Stomach (tissue), 9 donors: ENCODE measurements around the gene RAB43. TPM values are rescaled to one million over a fixed set of nuclear protein-coding genes. Genes with fewer than 3 reads are reported as not detected.

Source experiments
- DNase-seq, 2 donors: peaks; one replicate each; pipeline versions ENCODE4 v3.0.0 to v3.0.0-alpha.2; 2013 to 2019
- H3K27ac ChIP-seq, 5 donors: fragments of 200-600 bp in 4 of 5; sonication (generic) in 4 of 5; one replicate each; pipeline ENCODE4 v1.5.1; 2013 to 2019; ENCODE audit warnings: mild to moderate bottlenecking in 1 of 5, moderate library complexity in 1 of 5
- H3K27me3 ChIP-seq, 3 donors: fragments of 200-600 bp; sonication (generic); one replicate each; pipeline ENCODE4 v1.5.1; 2017 to 2019; ENCODE audit warnings: mixed run types in 1 of 3
- H3K36me3 ChIP-seq, 4 donors: fragments of 200-600 bp; sonication (generic); 1 replicate in 3 of 4; 2 replicates in 1 of 4; pipeline ENCODE4 v1.5.1; 2016 to 2019
- H3K4me1 ChIP-seq, 4 donors: fragments of 200-600 bp; sonication (generic); one replicate each; pipeline ENCODE4 v1.5.1; 2016 to 2019
- H3K4me3 ChIP-seq, 4 donors: fragments of 200-600 bp; sonication (generic) in 3 of 4; one replicate each; pipeline ENCODE4 v1.5.1; 2016 to 2019; ENCODE audit warnings: mild to moderate bottlenecking in 1 of 4
- H3K9me3 ChIP-seq, 4 donors: fragments of 200-600 bp; sonication (generic); one replicate each; pipeline ENCODE4 v1.5.1; 2016 to 2019
- CTCF ChIP-seq, 7 experiments: fragments of 450-650 bp in 4 of 7; fragments of 200-600 bp in 3 of 7; sonication (generic) in 3 of 7; IDR thresholded peaks; one replicate each; pipeline ENCODE4 v1.5.1; 2016 to 2019; ENCODE audit warnings: antibody characterized with exemption in 7 of 7, control low read depth in 2 of 7, mild to moderate bottlenecking in 1 of 7
- EP300 ChIP-seq: sonication (generic); formaldehyde crosslinking; IDR thresholded peaks from one replicate; pipeline ENCODE4 v1.6.1; 2017; ENCODE audit warnings: antibody characterized with exemption
- POLR2A ChIP-seq, 4 donors: fragments of 450-650 bp; IDR thresholded peaks; one replicate each; pipeline ENCODE4 v1.6.1; 2016; ENCODE audit warnings: antibody characterized with exemption in 4 of 4, control low read depth in 2 of 4, mild to moderate bottlenecking in 1 of 4, moderate library complexity in 1 of 4
- POLR2AphosphoS5 ChIP-seq, 3 donors: sonication (generic); formaldehyde crosslinking; IDR thresholded peaks; one replicate each; pipeline ENCODE4 v1.6.1; 2016; ENCODE audit warnings: antibody characterized with exemption in 3 of 3
- WGBS, 5 donors: extraction: QIAGEN DNeasy Blood & Tissue Kit in 3 of 5; methylation state at CpG; one replicate each; pipeline versions ENCODE4 v1.1.5 to v1.1.7; 2013 to 2018; 5-methylcytosine and 5-hydroxymethylcytosine counted together
- intact Hi-C: fragments of 100-400 bp; cut with DNase I; formaldehyde crosslinking; loops from one replicate; pipeline ENCODE4 v1.15.1; 2023; ENCODE audit warnings: low total_unique reads
- polyA plus RNA-seq, 3 donors: library from polyadenylated mRNA; stranded (reverse); fragments of 200-250 nt; gene quantifications; one replicate each; pipeline ENCODE4 v1.2.3, GENCODE V29; 2013
- total RNA-seq, 5 donors: library from RNA; depleted of rRNA; stranded (reverse); fragments of >200 nt; gene quantifications; one replicate each; pipeline versions ENCODE4 v1.1.0 to v1.2.3, GENCODE V29; 2014 to 2016
- donor health status: healthy with polysubstance abuse.
- donor health status: Bipolar disorder and iron deficiency.
- donor health status: healthy.

The RAB43 gene
- total and polyA plus RNA-seq, 8 donors: 4.3 to 70.6 (median 17.4) TPM

DNA sequence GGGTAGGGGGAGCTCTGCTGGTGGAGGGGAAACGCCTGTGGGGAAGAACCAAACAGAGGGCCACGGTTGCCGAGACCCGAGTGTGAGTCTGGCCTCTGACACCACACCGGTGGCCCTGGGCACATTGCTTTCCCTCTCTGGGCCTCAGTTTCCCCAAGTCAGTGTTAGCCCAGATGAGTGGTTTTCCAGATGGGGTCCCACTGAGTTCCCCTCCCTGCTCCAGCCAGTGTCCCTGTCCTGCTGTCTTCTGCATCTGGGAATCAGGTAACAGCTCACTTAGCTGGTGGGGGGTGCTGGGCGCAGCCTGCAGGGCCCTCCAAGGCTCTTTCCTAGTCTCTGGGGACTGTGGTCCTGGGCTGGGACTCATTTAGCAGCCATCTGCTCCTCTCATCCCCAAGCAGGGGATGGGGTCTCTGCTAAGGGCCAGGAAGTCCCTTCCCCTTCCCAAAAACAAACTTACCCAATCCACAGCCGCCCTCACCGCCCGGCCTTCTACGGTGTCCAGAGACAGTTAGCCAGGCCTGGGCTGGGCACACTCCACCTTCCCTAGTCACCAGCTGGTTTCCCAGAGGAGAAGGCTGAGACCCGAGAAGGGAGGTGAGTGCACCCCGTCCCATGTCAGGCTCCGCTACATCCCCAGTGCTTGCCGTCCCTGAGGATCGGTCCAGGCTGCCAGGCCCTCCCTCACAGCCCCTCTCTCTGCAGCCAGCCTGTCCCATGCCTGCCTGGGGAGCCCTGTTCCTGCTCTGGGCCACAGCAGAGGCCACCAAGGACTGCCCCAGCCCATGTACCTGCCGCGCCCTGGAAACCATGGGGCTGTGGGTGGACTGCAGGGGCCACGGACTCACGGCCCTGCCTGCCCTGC is 60.3 kb downstream of the RAB43 start:
- intact Hi-C loops: no loop called here
- no peaks in the 10 kb centered on the region for H3K27me3 ChIP-seq
- no peak overlapping the region for H3K27ac ChIP-seq
- no peaks in the 10 kb centered on the region for H3K36me3 ChIP-seq
- WGBS, 5 donors: 86 to 93% (median 92%) methylated on average over 9 to 19 of the region's 19 CpGs
- no peak for DNase-seq
- no peaks in the 10 kb centered on the region for H3K9me3 ChIP-seq
- no peak overlapping the region for H3K4me3 ChIP-seq
- TF ChIP-seq POLR2AphosphoS5 (IDR thresholded peaks at IDR 0.05) (no peak), POLR2A (IDR thresholded peaks at IDR 0.05) (no peak), EP300 (no peak), CTCF (IDR thresholded peaks at IDR 0.05) (no peak)
- H3K4me1 ChIP-seq: peaks cover 10 to 27% (median 21%) of the 10 kb centered on the region in 4 donors

DNA sequence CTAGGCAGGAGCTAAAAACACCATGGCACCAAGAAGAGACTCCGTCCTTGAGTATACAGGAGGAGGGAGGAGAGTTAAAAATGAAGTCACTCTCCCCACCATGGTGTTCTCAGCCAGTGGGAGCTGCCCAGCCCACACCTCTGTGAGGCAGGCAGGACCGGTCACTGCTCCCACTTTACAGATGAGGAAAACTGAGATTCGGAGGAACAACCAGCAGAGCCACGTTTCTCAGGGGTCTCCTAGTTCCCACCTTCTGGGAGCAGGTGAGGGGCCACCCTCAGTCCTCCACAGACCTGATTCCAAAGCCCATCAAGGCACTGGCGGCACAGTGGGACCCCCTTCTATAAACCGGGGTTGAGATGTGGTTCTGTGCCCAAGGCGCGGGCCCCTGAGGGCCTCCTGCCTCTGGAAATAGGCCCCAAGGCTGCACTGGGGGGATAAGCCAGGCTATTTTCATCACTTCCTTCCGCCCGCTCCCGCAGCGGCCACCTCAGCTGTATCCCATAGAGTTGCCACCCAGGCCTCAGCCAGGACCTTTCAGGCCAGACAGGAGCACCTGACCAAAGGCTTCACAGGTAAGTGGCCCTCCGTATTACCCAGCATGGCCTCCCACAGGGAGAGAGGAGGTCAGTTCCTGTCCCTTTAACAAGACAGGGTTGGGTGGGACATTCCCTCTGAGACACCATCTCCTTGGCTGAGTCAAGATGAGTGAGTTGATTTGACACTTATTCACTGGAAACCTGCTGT is 61.2 kb downstream of the RAB43 start, which contains the start of gene GP9:
Gene GP9 (plus strand): TSS at position 504 of the 747 bp plus-strand sequence. CDS start 961 bp downstream, outside the sequence.
- intact Hi-C loops: no loop called here
- 82 to 91% (median 86%) methylated on average over 9 to 13 of the region's 13 CpGs for WGBS, 5 donors

DNA sequence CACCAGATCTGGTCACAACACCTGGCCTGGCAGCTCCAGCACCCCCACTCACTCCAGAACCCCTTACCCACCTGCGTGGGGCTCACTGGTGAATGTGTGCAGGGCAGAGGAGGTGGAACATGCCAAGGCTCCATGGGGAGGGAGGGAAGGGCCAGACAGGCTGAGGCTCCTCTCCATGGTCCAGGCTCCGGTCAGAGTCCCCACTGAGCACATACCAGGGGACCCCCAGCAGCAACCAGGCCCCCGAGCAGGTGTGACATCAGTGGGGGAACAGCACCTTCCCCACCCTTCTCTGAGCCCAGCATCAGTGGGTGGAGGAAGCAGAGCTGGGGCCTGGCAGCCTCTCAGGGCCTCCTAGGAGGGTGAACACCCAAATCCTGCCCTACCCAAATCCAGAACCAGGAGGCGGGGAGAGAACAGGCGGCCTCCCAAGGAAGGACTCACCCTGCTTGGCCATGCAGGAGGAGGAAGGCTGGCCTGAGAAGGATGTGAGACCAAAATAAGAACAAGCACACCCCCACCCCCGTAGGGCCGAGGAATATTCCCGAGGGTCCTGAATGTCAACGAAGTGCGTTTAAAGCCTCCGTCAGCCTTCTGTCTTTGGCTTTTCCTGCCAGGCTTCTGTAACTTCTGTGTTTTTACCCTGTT is 62.2 kb downstream of the RAB43 start:
- Histone ChIP-seq H3K27ac (peak overlapping the region in 2 of 5 donors; percentile 60 to 68), H3K4me3 (no peak overlapping the region), H3K9me3 (no peaks in the 10 kb centered on the region), H3K4me1 (peaks cover 22 to 46% (median 34%) of the 10 kb centered on the region in 4 donors), H3K27me3 (no peaks in the 10 kb centered on the region), H3K36me3 (no peaks in the 10 kb centered on the region)
- intact Hi-C loops: no loop called here
- no peak for TF ChIP-seq POLR2A (IDR thresholded peaks at IDR 0.05)
- TF ChIP-seq CTCF (IDR thresholded peaks at IDR 0.05): no peak
- no peak for TF ChIP-seq EP300
- TF ChIP-seq POLR2AphosphoS5 (IDR thresholded peaks at IDR 0.05): no peak
- DNase-seq: no peak
- 70 to 82% (median 79%) methylated on average over 9 to 11 of the region's 11 CpGs for WGBS, 5 donors

More for the DNA sequence above, 61.2 kb downstream of the RAB43 start, which contains the start of gene GP9:
- H3K27me3 ChIP-seq: no peaks in the 10 kb centered on the region
- peak within 1 kb of the TSS in 1 of 5 donors; percentile 68 for H3K27ac ChIP-seq
- TF ChIP-seq POLR2A (IDR thresholded peaks at IDR 0.05): no peak
- TF ChIP-seq CTCF (IDR thresholded peaks at IDR 0.05): no peak
- no peak for TF ChIP-seq POLR2AphosphoS5 (IDR thresholded peaks at IDR 0.05)
- TF ChIP-seq EP300: no peak
- peaks cover 16 to 36% (median 27%) of the 10 kb centered on the region in 4 donors for H3K4me1 ChIP-seq
- no peak for DNase-seq
- no peaks in the 10 kb centered on the region for H3K9me3 ChIP-seq
- no peak within 1 kb of the TSS for H3K4me3 ChIP-seq
- no peaks in the 10 kb centered on the region for H3K36me3 ChIP-seq
